H1 (cell line): ENCODE data around the gene DDX31.

Experiments
- CREB1 ChIP-seq: IDR thresholded peaks from 2 replicates; pipeline ENCODE4 v1.6.1; 2012; ENCODE audit warnings: inconsistent platforms
- EZH2 ChIP-seq: fragments of 200-600 bp; sonication (generic); IDR thresholded peaks from 2 replicates; pipeline ENCODE4 v1.7.1; 2012; ENCODE audit warnings: low read depth, mild to moderate bottlenecking, moderate library complexity, low read length, inconsistent platforms; ENCODE audit not compliant: severe bottlenecking
- JUND ChIP-seq: IDR thresholded peaks from 2 replicates; pipeline ENCODE4 v1.6.1; 2011; ENCODE audit warnings: mild to moderate bottlenecking, improper control_type of control experiment, low read length
- KDM1A ChIP-seq: fragments of 200-600, 300-600 bp; sonication (generic); IDR thresholded peaks from 2 replicates; pipeline ENCODE4 v1.7.1; 2016; ENCODE audit warnings: mild to moderate bottlenecking, low read length, borderline replicate concordance
- POLR2A ChIP-seq, 2 experiments: IDR thresholded peaks; 1 replicate in 1 of 2; 2 replicates in 1 of 2; pipeline ENCODE4 v1.6.1; 2011; ENCODE audit warnings: low read depth in 2 of 2, low read length in 2 of 2, mild to moderate bottlenecking in 2 of 2; ENCODE audit errors: control extremely low read depth in 1 of 2
- POLR2AphosphoS5 ChIP-seq: IDR thresholded peaks from 2 replicates; pipeline ENCODE4 v1.6.1; 2011; ENCODE audit warnings: low read depth, low read length
- RAD21 ChIP-seq, 2 experiments: IDR thresholded peaks in 1 of 2; conservative IDR thresholded peaks in 1 of 2; 2 replicates each; pipeline ENCODE4 v1.6.1; 2011; ENCODE audit warnings: low read depth in 2 of 2, low read length in 2 of 2, improper control_type of control experiment in 1 of 2, inconsistent platforms in 1 of 2, mild to moderate bottlenecking in 1 of 2, moderate library complexity in 1 of 2
- SP2 ChIP-seq: IDR thresholded peaks from 2 replicates; pipeline ENCODE4 v1.6.1; 2012; ENCODE audit warnings: mild to moderate bottlenecking, low read length, inconsistent platforms
- SP4 ChIP-seq: IDR thresholded peaks from 2 replicates; pipeline ENCODE4 v1.6.1; 2012; ENCODE audit warnings: low read length, inconsistent platforms
- TF ChIP-seq, protein P1 (sequence below), 3 experiments: IDR thresholded peaks; 1 replicate in 2 of 3; 2 replicates in 1 of 3; pipeline versions ENCODE4 v1.5.1 to v1.6.1; 2011; ENCODE audit warnings: low read length in 3 of 3, mild to moderate bottlenecking in 3 of 3, inconsistent platforms in 2 of 3, low read depth in 1 of 3, moderate library complexity in 1 of 3; ENCODE audit not compliant: insufficient read depth in 1 of 3; ENCODE audit errors: control extremely low read depth in 1 of 3

DNA sequence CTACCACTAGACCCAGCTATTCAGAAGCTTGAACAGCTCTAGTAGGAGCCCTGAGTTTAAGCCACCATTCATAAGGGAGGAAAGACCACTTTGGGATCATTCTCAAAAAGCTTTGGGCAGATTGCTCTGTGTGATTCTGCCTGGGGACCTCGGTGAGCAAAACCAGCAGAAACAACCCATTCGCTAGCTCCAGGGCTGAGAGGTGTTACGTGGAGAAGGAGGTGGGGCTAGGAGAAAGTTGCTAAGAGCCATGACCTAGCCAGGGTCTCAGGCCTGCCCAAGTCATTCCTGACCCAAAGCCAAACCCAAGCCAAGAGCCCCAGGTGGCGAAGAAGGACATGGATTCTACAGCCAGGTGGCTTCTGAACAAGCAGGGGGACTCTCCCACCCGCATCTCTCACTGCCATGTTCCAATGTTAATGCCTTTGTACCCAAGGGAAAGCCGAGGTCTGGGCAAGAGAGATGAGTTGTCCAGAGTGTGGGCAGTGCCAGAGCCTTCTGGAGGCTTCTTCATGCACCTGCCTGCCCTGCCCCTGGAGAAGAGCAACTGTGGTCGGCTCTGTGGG, 91.3 kb downstream of the DDX31 start:
- no peak for TF ChIP-seq KDM1A
- no peak for TF ChIP-seq POLR2A (IDR thresholded peaks at IDR 0.05; ENCODE audit: control extremely low read depth in 1 of 2, low read depth in 2 of 2, low read length in 2 of 2)
- no peak for TF ChIP-seq JUND
- TF ChIP-seq CREB1 = no peak
- TF ChIP-seq, protein P1, sequence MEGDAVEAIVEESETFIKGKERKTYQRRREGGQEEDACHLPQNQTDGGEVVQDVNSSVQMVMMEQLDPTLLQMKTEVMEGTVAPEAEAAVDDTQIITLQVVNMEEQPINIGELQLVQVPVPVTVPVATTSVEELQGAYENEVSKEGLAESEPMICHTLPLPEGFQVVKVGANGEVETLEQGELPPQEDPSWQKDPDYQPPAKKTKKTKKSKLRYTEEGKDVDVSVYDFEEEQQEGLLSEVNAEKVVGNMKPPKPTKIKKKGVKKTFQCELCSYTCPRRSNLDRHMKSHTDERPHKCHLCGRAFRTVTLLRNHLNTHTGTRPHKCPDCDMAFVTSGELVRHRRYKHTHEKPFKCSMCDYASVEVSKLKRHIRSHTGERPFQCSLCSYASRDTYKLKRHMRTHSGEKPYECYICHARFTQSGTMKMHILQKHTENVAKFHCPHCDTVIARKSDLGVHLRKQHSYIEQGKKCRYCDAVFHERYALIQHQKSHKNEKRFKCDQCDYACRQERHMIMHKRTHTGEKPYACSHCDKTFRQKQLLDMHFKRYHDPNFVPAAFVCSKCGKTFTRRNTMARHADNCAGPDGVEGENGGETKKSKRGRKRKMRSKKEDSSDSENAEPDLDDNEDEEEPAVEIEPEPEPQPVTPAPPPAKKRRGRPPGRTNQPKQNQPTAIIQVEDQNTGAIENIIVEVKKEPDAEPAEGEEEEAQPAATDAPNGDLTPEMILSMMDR (IDR thresholded peaks at IDR 0.05; ENCODE audit: control extremely low read depth in 1 of 3, insufficient read depth in 1 of 3, low read depth in 1 of 3, low read length in 3 of 3) = no peak
- no peak for TF ChIP-seq SP2
- no peak for TF ChIP-seq EZH2
- TF ChIP-seq POLR2AphosphoS5 = no peak
- no peak for TF ChIP-seq RAD21 (IDR thresholded peaks at IDR 0.05 in 1 of 2, conservative IDR thresholded peaks at IDR 0.05 in 1 of 2; ENCODE audit: low read depth in 2 of 2, low read length in 2 of 2)
- no peak for TF ChIP-seq SP4
